ACC112 (cell line): ENCODE results near the gene FRMPD3.
"Not testable (repeated sequence)": the region's sequence is repeated elsewhere in the genome, so short reads cannot be mapped to it uniquely, and the experiment has no call there.

Source experiments
- H2AFZ ChIP-seq: fragments of 200-600 bp; sonication (generic); one replicate; pipeline ENCODE4 v1.6.0; 2017; ENCODE audit warnings: antibody characterized with exemption, low read length; ENCODE audit not compliant: unreplicated experiment
- H3K27ac ChIP-seq: fragments of 200-600 bp; sonication (generic); 2 replicates; pipeline ENCODE4 v1.5.1; 2014; ENCODE audit warnings: low read depth, mild to moderate bottlenecking, antibody characterized with exemption, low read length, moderate library complexity
- H3K27me3 ChIP-seq: fragments of 200-600 bp; sonication (generic); 2 replicates; pipeline ENCODE4 v1.6.1; 2014; ENCODE audit warnings: mild to moderate bottlenecking, antibody characterized with exemption, low read length, moderate library complexity, mixed read lengths; ENCODE audit not compliant: insufficient read depth
- H3K36me3 ChIP-seq: fragments of 200-600 bp; sonication (generic); 2 replicates; pipeline ENCODE4 v1.6.1; 2016; ENCODE audit warnings: mild to moderate bottlenecking, antibody characterized with exemption, low read length, moderate library complexity, mixed read lengths; ENCODE audit not compliant: insufficient read depth
- H3K4me1 ChIP-seq: fragments of 200-600 bp; sonication (generic); one replicate; pipeline ENCODE4 v1.6.1; 2016; ENCODE audit warnings: low read length, mixed read lengths; ENCODE audit not compliant: insufficient read depth, unreplicated experiment, control insufficient read depth
- H3K4me3 ChIP-seq: fragments of 200-600 bp; sonication (generic); 2 replicates; pipeline ENCODE4 v1.5.1; 2014; ENCODE audit warnings: mild to moderate bottlenecking, low read depth, low read length
- H3K79me2 ChIP-seq: fragments of 200-600 bp; sonication (generic); one replicate; pipeline ENCODE4 v1.6.0; 2016; ENCODE audit warnings: low read length; ENCODE audit not compliant: control insufficient read depth, unreplicated experiment, insufficient read depth

FRMPD3 gene

GRCh38 chrX:107450823-107451509, 1.5 kb downstream of the FRMPD3 start:
- Histone ChIP-seq H3K27me3 (peaks cover 64% of the 10 kb centered on the region), H2AFZ (no peak overlapping the region), H3K79me2 (no peaks in the 10 kb centered on the region), H3K27ac (no peak overlapping the region), H3K4me1 (no peaks in the 10 kb centered on the region), H3K4me3 (no peak overlapping the region), H3K36me3 (no peaks in the 10 kb centered on the region)

- Histone ChIP-seq H3K4me1 (no peaks in the 10 kb centered on the region), H2AFZ (no peak overlapping the region), H3K4me3 (no peak overlapping the region), H3K27ac (no peak overlapping the region), H3K36me3 (no peaks in the 10 kb centered on the region), H3K79me2 (no peaks in the 10 kb centered on the region), H3K27me3 (peaks cover 66% of the 10 kb centered on the region)
Observed at GRCh38 chrX:107451731-107452130, 2.3 kb downstream of the FRMPD3 start.

- no peak overlapping the region for H3K4me3 ChIP-seq
- no peaks in the 10 kb centered on the region for H3K79me2 ChIP-seq
- H3K27ac ChIP-seq: no peak overlapping the region
- H3K4me1 ChIP-seq: no peaks in the 10 kb centered on the region
- no peaks in the 10 kb centered on the region for H3K36me3 ChIP-seq
- H2AFZ ChIP-seq: no peak overlapping the region
- H3K27me3 ChIP-seq: peaks cover 60% of the 10 kb centered on the region
Observed at GRCh38 chrX:107452581-107452980, 3.1 kb downstream of the FRMPD3 start.

GRCh38 chrX:107454302-107454701, 4.8 kb downstream of the FRMPD3 start:
- Histone ChIP-seq H3K27ac (no peak overlapping the region), H3K4me1 (no peaks in the 10 kb centered on the region), H3K36me3 (no peaks in the 10 kb centered on the region), H3K27me3 (peaks cover 45% of the 10 kb centered on the region), H2AFZ (no peak overlapping the region), H3K79me2 (no peaks in the 10 kb centered on the region), H3K4me3 (no peak overlapping the region)

- H3K27me3 ChIP-seq: peaks cover 19% of the 10 kb centered on the region
- H3K79me2 ChIP-seq: no peaks in the 10 kb centered on the region
- no peak overlapping the region for H3K4me3 ChIP-seq
- H3K4me1 ChIP-seq: no peaks in the 10 kb centered on the region
- no peaks in the 10 kb centered on the region for H3K36me3 ChIP-seq
- H2AFZ ChIP-seq: no peak overlapping the region
- H3K27ac ChIP-seq: no peak overlapping the region
Observed at GRCh38 chrX:107457289-107457688, 7.8 kb downstream of the FRMPD3 start.

GRCh38 chrX:107465932-107466620, 16.6 kb downstream of the FRMPD3 start:
- H3K36me3 ChIP-seq: no peaks in the 10 kb centered on the region
- no peak overlapping the region for H3K27ac ChIP-seq
- H3K4me1 ChIP-seq: no peaks in the 10 kb centered on the region
- no peak overlapping the region for H3K4me3 ChIP-seq
- no peak overlapping the region for H2AFZ ChIP-seq
- peaks cover 7% of the 10 kb centered on the region; the same call in 1 of the 2 replicates for H3K27me3 ChIP-seq
- no peaks in the 10 kb centered on the region for H3K79me2 ChIP-seq

GRCh38 chrX:107467271-107467670, 17.8 kb downstream of the FRMPD3 start:
- Histone ChIP-seq H3K79me2 (no peaks in the 10 kb centered on the region), H3K27ac (no peak overlapping the region), H3K4me1 (no peaks in the 10 kb centered on the region), H2AFZ (no peak overlapping the region), H3K4me3 (no peak overlapping the region), H3K36me3 (no peaks in the 10 kb centered on the region), H3K27me3 (peaks cover 7% of the 10 kb centered on the region; the same call in 1 of the 2 replicates)

- Histone ChIP-seq H3K27ac (no peak overlapping the region), H3K4me3 (no peak overlapping the region)
Observed at GRCh38 chrX:107470198-107470597, 20.7 kb downstream of the FRMPD3 start.

GRCh38 chrX:107470971-107471370, 21.5 kb downstream of the FRMPD3 start:
- Histone ChIP-seq H3K4me3 (no peak overlapping the region), H3K79me2 (no peaks in the 10 kb centered on the region), H3K4me1 (no peaks in the 10 kb centered on the region), H3K27ac (no peak overlapping the region), H3K27me3 (peaks cover 7% of the 10 kb centered on the region), H3K36me3 (no peaks in the 10 kb centered on the region), H2AFZ (no peak overlapping the region)

More at GRCh38 chrX:107470198-107470597, 20.7 kb downstream of the FRMPD3 start:
- Histone ChIP-seq H3K4me1 (no peaks in the 10 kb centered on the region), H3K79me2 (no peaks in the 10 kb centered on the region), H3K27me3 (peaks cover 7% of the 10 kb centered on the region; the same call in 1 of the 2 replicates), H3K36me3 (no peaks in the 10 kb centered on the region), H2AFZ (no peak overlapping the region)

GRCh38 chrX:107471420-107471819, 22.0 kb downstream of the FRMPD3 start:
- not testable (repeated sequence) for H3K4me3 ChIP-seq, H3K4me1 ChIP-seq, H3K27me3 ChIP-seq, H3K79me2 ChIP-seq, H2AFZ ChIP-seq, H3K36me3 ChIP-seq, H3K27ac ChIP-seq

- Histone ChIP-seq H3K4me3 (no peak overlapping the region), H3K79me2 (no peaks in the 10 kb centered on the region), H3K4me1 (no peaks in the 10 kb centered on the region), H3K36me3 (no peaks in the 10 kb centered on the region), H2AFZ (no peak overlapping the region), H3K27me3 (peaks cover 14% of the 10 kb centered on the region), H3K27ac (no peak overlapping the region)
Observed at GRCh38 chrX:107477406-107477805, 28.0 kb downstream of the FRMPD3 start.
